HG02981 (cell line): Measurements from ENCODE around the gene RHBDF2.

Experiments used
- ATAC-seq: cut with Tn5 transposase; IDR thresholded peaks from one replicate; pipeline ENCODE4 v1.9.1; 2021; ENCODE audit warnings: mild to moderate bottlenecking, moderate library complexity; ENCODE audit not compliant: unreplicated experiment

RHBDF2 gene

GRCh38 chr17:76501018-76501826 is at the start of gene RHBDF2:
TSS of gene RHBDF2 (minus strand) at chr17:76501423. CDS start at chr17:76481524, 19,899 bp downstream.
- peak; percentile 57 for ATAC-seq

GRCh38 chr17:76549539-76549938 is 48.3 kb upstream of the RHBDF2 start:
- no peak for ATAC-seq

- ATAC-seq, result no peak
These were observed 47.9 kb upstream of the RHBDF2 start for GRCh38 chr17:76549215-76549518.

GRCh38 chr17:76548378-76549214 is 47.4 kb upstream of the RHBDF2 start:
- no peak for ATAC-seq

- ATAC-seq, result no peak
These were observed 46.5 kb upstream of the RHBDF2 start for GRCh38 chr17:76547642-76548202.

- ATAC-seq, result no peak
These were observed 46.0 kb upstream of the RHBDF2 start for GRCh38 chr17:76547183-76547641.

- no peak for ATAC-seq
These were observed 45.4 kb upstream of the RHBDF2 start for GRCh38 chr17:76546556-76547182.

GRCh38 chr17:76545918-76546555 is 44.8 kb upstream of the RHBDF2 start:
- ATAC-seq, result no peak

- no peak for ATAC-seq
These were observed 43.5 kb upstream of the RHBDF2 start for GRCh38 chr17:76544546-76545365.

- no peak for ATAC-seq
These were observed 42.8 kb upstream of the RHBDF2 start for GRCh38 chr17:76543826-76544545.

GRCh38 chr17:76543482-76543825 is 42.2 kb upstream of the RHBDF2 start:
- ATAC-seq, result no peak

- ATAC-seq, result no peak
These were observed 41.8 kb upstream of the RHBDF2 start for GRCh38 chr17:76542984-76543383.

- no peak for ATAC-seq
These were observed 41.3 kb upstream of the RHBDF2 start for GRCh38 chr17:76542566-76542971.

- ATAC-seq, result no peak
These were observed 40.7 kb upstream of the RHBDF2 start for GRCh38 chr17:76541739-76542454.

- no peak for ATAC-seq
These were observed 39.4 kb upstream of the RHBDF2 start for GRCh38 chr17:76540381-76541300.

GRCh38 chr17:76539631-76540271 is 38.5 kb upstream of the RHBDF2 start, which contains the start of gene PRCD:
TSS of gene PRCD (plus strand) at chr17:76540044. CDS start at chr17:76540142, 98 bp downstream.
- no peak for ATAC-seq

- no peak for ATAC-seq
These were observed 37.8 kb upstream of the RHBDF2 start for GRCh38 chr17:76538941-76539570.
